ENCODE measurements around the gene EGR2. TPM values are rescaled to one million over a fixed set of nuclear protein-coding genes. Genes with fewer than 3 reads are reported as not detected.

The EGR2 gene
- total and polyA plus RNA-seq, 2 donors (not counting 3 experiments of a cell fraction or from before 2014, with no cell fraction given): 0.46 to 0.47 TPM

GRCh38 chr10:62852961-62853702, 37.0 kb upstream of the EGR2 start:
- intact Hi-C loops (cut with micrococcal nuclease) (no loop called here), dilution Hi-C loops (cut with MboI; ENCODE audit: extremely low pct_ligation_motif_present, low sequenced_read_pairs) (no loop called here)
- no peaks in the 10 kb centered on the region for H3K9me3 ChIP-seq (replicated peaks; ENCODE audit: control insufficient read depth, insufficient read depth, low read length)
- H3K4me3 ChIP-seq (replicated peaks in 1 of 3; ENCODE audit: insufficient read depth in 1 of 3, low read depth in 1 of 3, low read length in 3 of 3): no peak overlapping the region
- H2AFZ ChIP-seq (ENCODE audit: low read depth, low read length): no peak overlapping the region
- CTCF ChIA-PET: interaction anchor here (1.1 kb wide), 1 partner anchor 243 kb away, joined by 4 read pairs; no protein-coding TSS in a partner anchor
- FAIRE-seq (no peak), DNase-seq (ENCODE audit: low read depth, low spot score) (no peak)
- H3K36me3 ChIP-seq (ENCODE audit: control insufficient read depth in 2 of 2, extremely low read depth in 1 of 2, insufficient read depth in 2 of 2, low read length in 2 of 2): no peaks in the 10 kb centered on the region
- POLR2A ChIA-PET: no interaction called here
- no peaks in the 10 kb centered on the region for H3K9me1 ChIP-seq (replicated peaks; ENCODE audit: control insufficient read depth, extremely low read depth, insufficient read depth, low read length)
- no peaks in the 10 kb centered on the region for H3K27me3 ChIP-seq (ENCODE audit: control insufficient read depth in 2 of 2, insufficient read depth in 2 of 2, low read length in 2 of 2)
- no peaks in the 10 kb centered on the region for H4K20me1 ChIP-seq (replicated peaks; ENCODE audit: control insufficient read depth, extremely low read depth, insufficient read depth, low read length)
- no peak overlapping the region for H3K27ac ChIP-seq (ENCODE audit: insufficient read depth, low read depth, low read length)
- H3K79me2 ChIP-seq (ENCODE audit: control insufficient read depth, insufficient read depth, low read length): no peaks in the 10 kb centered on the region
- TF ChIP-seq POLR2AphosphoS5 (IDR thresholded peaks at IDR 0.05; ENCODE audit: insufficient read depth, low read depth, low read length) (no peak), EZH2 (IDR thresholded peaks at IDR 0.05; ENCODE audit: borderline replicate concordance, low read depth, low read length, severe bottlenecking) (no peak), POLR2A (IDR thresholded peaks at IDR 0.05; ENCODE audit: low read depth, low read length) (no peak), GATA2 (IDR thresholded peaks at IDR 0.05; ENCODE audit: insufficient read depth, insufficient read length, low read depth, low read length) (no peak), FOS (IDR thresholded peaks at IDR 0.05; ENCODE audit: borderline replicate concordance, insufficient read depth, low read length) (no peak), MAX (IDR thresholded peaks at IDR 0.05; ENCODE audit: insufficient read depth, insufficient read length) (no peak), JUN (IDR thresholded peaks at IDR 0.05; ENCODE audit: borderline replicate concordance, insufficient read depth, insufficient read length, low read depth) (no peak), MYC (IDR thresholded peaks at IDR 0.05; ENCODE audit: low read depth, low read length) (no peak), CTCF (IDR thresholded peaks at IDR 0.05; ENCODE audit: extremely low read depth in 1 of 2, insufficient read depth in 1 of 2, low read depth in 1 of 2, low read length in 2 of 2) (no peak)
- no peak overlapping the region for H3K9ac ChIP-seq (replicated peaks; ENCODE audit: extremely low read depth, insufficient read depth, low read length)
- no peaks in the 10 kb centered on the region for H3K4me1 ChIP-seq (ENCODE audit: control insufficient read depth, extremely low read depth, insufficient read depth, low read length)
- no peak overlapping the region for H3K4me2 ChIP-seq (ENCODE audit: insufficient read depth, low read length)
- no TSS peak for BruUV-seq (replicated peaks)
